GM13977 (cell line): ENCODE results near the gene GULP1.
"Not testable (repeated sequence)": the region's sequence is repeated elsewhere in the genome, so short reads cannot be mapped to it uniquely, and the experiment has no call there.

Source experiments
- DNase-seq: peaks from one replicate; pipeline ENCODE4 v3.0.0; 2012; ENCODE audit warnings: low spot score
- CTCF ChIP-seq: IDR thresholded peaks from 2 replicates; pipeline ENCODE4 v1.5.1; 2012; ENCODE audit warnings: mild to moderate bottlenecking, control low read depth; ENCODE audit not compliant: insufficient read depth; ENCODE audit errors: extremely low read depth, missing control alignments
- in situ Hi-C: fragments of 300-500 bp; cut with MboI; formaldehyde crosslinking; loops from one replicate; pipeline ENCODE4 v1.12.0; 2022; ENCODE audit warnings: low sequenced_read_pairs, low pct_unique_long_range_greater_than_20kb, mixed read lengths, inconsistent platforms; ENCODE audit not compliant: unreplicated experiment

The GULP1 gene

GRCh38 chr2:188598551-188598950 is 306.9 kb downstream of the GULP1 start:
- in situ Hi-C loops: no loop called here
- no peak for DNase-seq
- TF ChIP-seq CTCF: no peak

GRCh38 chr2:188599140-188599539 is 307.5 kb downstream of the GULP1 start:
- in situ Hi-C loops: no loop called here
- DNase-seq: no peak
- TF ChIP-seq CTCF: no peak

- DNase-seq: no peak
- no peak for TF ChIP-seq CTCF
- in situ Hi-C loops: no loop called here
Measured at GRCh38 chr2:188600536-188601210, 309.0 kb downstream of the GULP1 start.

- no peak for DNase-seq
- in situ Hi-C loops: no loop called here
- TF ChIP-seq CTCF: no peak
Measured at GRCh38 chr2:188601391-188601790, 309.7 kb downstream of the GULP1 start.

- DNase-seq: no peak
- no peak for TF ChIP-seq CTCF
- in situ Hi-C loops: no loop called here
Measured at GRCh38 chr2:188601927-188602326, 310.3 kb downstream of the GULP1 start.

GRCh38 chr2:188604579-188604978 is 312.9 kb downstream of the GULP1 start:
- no peak for TF ChIP-seq CTCF
- in situ Hi-C loops: no loop called here
- DNase-seq: no peak

- DNase-seq, in situ Hi-C loops: not testable (repeated sequence)
Measured at GRCh38 chr2:188605609-188606584, 314.2 kb downstream of the GULP1 start.

GRCh38 chr2:188606596-188606995 is 314.9 kb downstream of the GULP1 start:
- DNase-seq, in situ Hi-C loops: not testable (repeated sequence)
